ENCODE data around the gene SPATA9.

DNA sequence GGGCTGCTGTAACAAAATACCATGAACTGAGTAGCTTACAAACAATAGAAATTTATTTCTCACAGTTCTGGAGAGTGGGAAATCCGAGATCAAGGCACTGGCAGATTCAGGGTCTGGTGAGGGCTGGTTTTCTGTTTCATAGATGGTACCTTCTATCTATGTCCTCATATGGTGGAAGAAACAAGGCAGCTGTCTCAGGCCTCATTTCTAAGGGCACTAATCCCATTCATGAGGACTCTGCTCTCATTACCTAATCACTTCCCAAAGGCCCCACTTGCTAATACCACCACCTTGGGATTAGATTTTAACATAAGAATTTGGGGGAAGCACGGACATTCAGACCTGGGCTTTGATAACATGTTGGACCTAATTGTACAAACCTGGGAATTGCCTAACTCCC lies 22.7 kb downstream of the SPATA9 start:
- TF ChIP-seq CTCF (IDR thresholded peaks at IDR 0.05; ENCODE audit: low read depth, low read length, poor library complexity, severe bottlenecking) (no peak), EZH2phosphoT487 (IDR thresholded peaks at IDR 0.05; ENCODE audit: borderline replicate concordance, low read length) (no peak)
